Esophagus muscularis mucosa (tissue), 4 donors: ENCODE measurements around the gene MOB2. TPM values are rescaled to one million over a fixed set of nuclear protein-coding genes. Genes with fewer than 3 reads are reported as not detected.

ENCODE experiments used
- DNase-seq: peaks from one replicate; pipeline ENCODE4 v3.0.0-alpha.2; 2017; ENCODE audit errors: extremely low spot score
- H3K27ac ChIP-seq, 4 donors: fragments of 200-600 bp; sonication (generic); replicated peaks in 1 of 4; 1 replicate in 3 of 4; 2 replicates in 1 of 4; pipeline ENCODE4 v1.5.1; 2016 to 2019; ENCODE audit warnings: mild to moderate bottlenecking in 1 of 4
- H3K27me3 ChIP-seq, 4 donors: fragments of 200-600 bp; sonication (generic); one replicate each; pipeline versions ENCODE4 v1.5.1 to v1.6.0; 2016 to 2019
- H3K36me3 ChIP-seq, 4 donors: fragments of 200-600 bp; sonication (generic); one replicate each; pipeline ENCODE4 v1.5.1; 2016 to 2019
- H3K4me1 ChIP-seq, 4 donors: fragments of 200-600 bp; sonication (generic); one replicate each; pipeline ENCODE4 v1.5.1; 2016 to 2019
- H3K4me3 ChIP-seq, 4 donors: fragments of 200-600 bp; sonication (generic); 1 replicate in 2 of 4; 2 replicates in 2 of 4; pipeline ENCODE4 v1.5.1; 2016 to 2019; ENCODE audit warnings: mild to moderate bottlenecking in 4 of 4, moderate library complexity in 1 of 4
- H3K9me3 ChIP-seq, 4 donors: fragments of 200-600 bp; sonication (generic); 1 replicate in 3 of 4; 2 replicates in 1 of 4; pipeline ENCODE4 v1.5.1; 2016 to 2019
- EP300 ChIP-seq: sonication (generic); formaldehyde crosslinking; IDR thresholded peaks from one replicate; pipeline ENCODE4 v1.6.1; 2017; ENCODE audit warnings: antibody characterized with exemption
- POLR2A ChIP-seq: fragments of 450-650 bp; IDR thresholded peaks from one replicate; pipeline ENCODE4 v1.6.1; 2017; ENCODE audit warnings: antibody characterized with exemption, moderate library complexity, mild to moderate bottlenecking, low read depth
- POLR2AphosphoS5 ChIP-seq, 2 donors: sonication (generic); formaldehyde crosslinking; IDR thresholded peaks; one replicate each; pipeline ENCODE4 v1.6.1; 2017; ENCODE audit warnings: antibody characterized with exemption in 2 of 2
- WGBS: methylation state at CpG from one replicate; pipeline ENCODE4 v1.1.5; 2018; 5-methylcytosine and 5-hydroxymethylcytosine counted together
- intact Hi-C: fragments of 100-400 bp; cut with DNase I; formaldehyde crosslinking; loops from one replicate; pipeline ENCODE4 v1.15.1; 2023
- total RNA-seq, 4 donors: library from RNA; depleted of rRNA; stranded (reverse); fragments of >200 nt; gene quantifications; one replicate each; pipeline versions ENCODE4 v1.1.0 to v1.2.1, GENCODE V29; 2016
- TF ChIP-seq, protein P1 (sequence below), 3 experiments: fragments of 200-600 bp in 2 of 3; fragments of 450-650 bp in 1 of 3; sonication (generic) in 2 of 3; IDR thresholded peaks; one replicate each; pipeline ENCODE4 v1.5.1; 2017 to 2019; ENCODE audit warnings: antibody characterized with exemption in 3 of 3, mild to moderate bottlenecking in 2 of 3, moderate library complexity in 1 of 3

MOB2 gene
- total RNA-seq, 4 donors from 2014 or later, result 66.6 to 115 (median 89.5) TPM

DNA sequence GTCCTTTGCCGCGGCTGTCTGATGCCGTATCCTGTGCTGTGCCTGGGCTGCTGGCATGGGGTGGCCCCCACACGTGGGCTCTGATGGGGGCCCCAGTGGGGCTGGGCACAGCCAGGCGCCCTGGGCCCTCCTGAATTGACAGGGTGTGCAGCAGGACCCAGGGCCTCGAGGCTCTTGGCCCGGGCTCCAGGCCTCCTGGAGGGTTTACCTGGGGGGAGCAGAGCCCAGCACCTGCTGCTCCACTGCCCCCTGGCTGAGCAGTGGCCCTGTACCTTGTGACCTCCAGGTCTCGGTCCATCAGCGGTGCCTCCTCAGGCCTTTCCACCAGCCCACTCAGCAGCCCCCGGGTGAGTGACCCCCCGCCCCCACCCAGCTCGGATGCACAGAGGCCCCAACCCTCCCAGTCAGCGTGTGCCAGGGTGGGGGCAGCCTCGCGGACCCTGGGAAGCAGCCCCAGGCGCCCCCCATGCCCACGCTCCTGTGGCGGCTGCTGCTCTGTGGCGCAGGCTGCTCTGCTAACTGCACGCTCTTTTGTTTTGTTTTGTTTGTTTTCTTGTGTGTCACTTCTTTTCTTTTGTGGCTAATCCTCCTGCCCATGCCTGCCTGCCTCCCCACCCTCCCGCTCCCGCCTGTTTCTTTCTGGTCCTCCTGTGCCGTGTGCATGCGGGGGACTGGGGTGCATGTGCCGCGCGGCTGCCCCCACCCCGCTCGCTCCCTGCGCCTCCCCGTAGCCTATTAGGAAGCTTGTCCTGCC, 36.9 kb downstream of the MOB2 start:
- no peak for TF ChIP-seq POLR2AphosphoS5 (IDR thresholded peaks at IDR 0.05)
- TF ChIP-seq, protein P1, sequence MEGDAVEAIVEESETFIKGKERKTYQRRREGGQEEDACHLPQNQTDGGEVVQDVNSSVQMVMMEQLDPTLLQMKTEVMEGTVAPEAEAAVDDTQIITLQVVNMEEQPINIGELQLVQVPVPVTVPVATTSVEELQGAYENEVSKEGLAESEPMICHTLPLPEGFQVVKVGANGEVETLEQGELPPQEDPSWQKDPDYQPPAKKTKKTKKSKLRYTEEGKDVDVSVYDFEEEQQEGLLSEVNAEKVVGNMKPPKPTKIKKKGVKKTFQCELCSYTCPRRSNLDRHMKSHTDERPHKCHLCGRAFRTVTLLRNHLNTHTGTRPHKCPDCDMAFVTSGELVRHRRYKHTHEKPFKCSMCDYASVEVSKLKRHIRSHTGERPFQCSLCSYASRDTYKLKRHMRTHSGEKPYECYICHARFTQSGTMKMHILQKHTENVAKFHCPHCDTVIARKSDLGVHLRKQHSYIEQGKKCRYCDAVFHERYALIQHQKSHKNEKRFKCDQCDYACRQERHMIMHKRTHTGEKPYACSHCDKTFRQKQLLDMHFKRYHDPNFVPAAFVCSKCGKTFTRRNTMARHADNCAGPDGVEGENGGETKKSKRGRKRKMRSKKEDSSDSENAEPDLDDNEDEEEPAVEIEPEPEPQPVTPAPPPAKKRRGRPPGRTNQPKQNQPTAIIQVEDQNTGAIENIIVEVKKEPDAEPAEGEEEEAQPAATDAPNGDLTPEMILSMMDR (IDR thresholded peaks at IDR 0.05), result no peak
- TF ChIP-seq EP300, result no peak
- TF ChIP-seq POLR2A, result no peak
- peaks cover 9 to 16% (median 15%) of the 10 kb centered on the region in 4 donors for H3K4me1 ChIP-seq
- H3K4me3 ChIP-seq, result no peak overlapping the region
- H3K36me3 ChIP-seq, result no peaks in the 10 kb centered on the region
- 71% methylated on average over 25 of the region's 31 CpGs for WGBS
- no peak for DNase-seq
- H3K27ac ChIP-seq, result no peak overlapping the region
- no peaks in the 10 kb centered on the region for H3K9me3 ChIP-seq
- intact Hi-C loops, result no loop called here
- H3K27me3 ChIP-seq, result peaks cover 0 to 63% (median 0%) of the 10 kb centered on the region in 4 donors

DNA sequence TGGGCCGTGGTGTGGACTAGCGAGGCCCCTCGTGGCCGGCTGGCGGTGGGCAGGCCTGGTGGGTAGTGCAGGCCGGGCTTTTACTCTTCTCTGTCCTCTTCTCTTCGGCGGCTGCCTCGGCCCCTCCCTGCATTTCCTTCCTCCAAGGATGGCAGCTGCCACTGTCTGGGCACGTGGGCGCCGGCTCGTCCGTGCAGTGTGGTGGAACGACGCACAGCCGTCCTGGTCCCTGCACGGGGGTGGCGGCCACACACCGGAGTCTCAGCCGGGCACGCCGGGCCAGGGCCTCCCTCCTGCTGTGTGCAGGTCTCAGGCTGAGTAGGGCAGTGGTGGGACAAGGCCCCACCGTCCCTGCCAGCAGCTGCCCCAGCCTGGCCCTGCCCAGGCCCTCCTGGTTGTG, 37.7 kb downstream of the MOB2 start:
- Histone ChIP-seq H3K4me3 (no peak overlapping the region), H3K27ac (no peak overlapping the region), H3K9me3 (no peaks in the 10 kb centered on the region), H3K4me1 (peaks cover 9 to 16% (median 14%) of the 10 kb centered on the region in 4 donors), H3K36me3 (no peaks in the 10 kb centered on the region), H3K27me3 (peaks cover 0 to 70% (median 0%) of the 10 kb centered on the region in 4 donors)
- DNase-seq, result no peak
- WGBS, result 60% methylated on average over 8 of the region's 24 CpGs
- intact Hi-C loops, result no loop called here
- no peak for TF ChIP-seq POLR2AphosphoS5 (IDR thresholded peaks at IDR 0.05)
- TF ChIP-seq EP300, result no peak
- TF ChIP-seq POLR2A, result no peak
- TF ChIP-seq, protein P1 (IDR thresholded peaks at IDR 0.05), result no peak

DNA sequence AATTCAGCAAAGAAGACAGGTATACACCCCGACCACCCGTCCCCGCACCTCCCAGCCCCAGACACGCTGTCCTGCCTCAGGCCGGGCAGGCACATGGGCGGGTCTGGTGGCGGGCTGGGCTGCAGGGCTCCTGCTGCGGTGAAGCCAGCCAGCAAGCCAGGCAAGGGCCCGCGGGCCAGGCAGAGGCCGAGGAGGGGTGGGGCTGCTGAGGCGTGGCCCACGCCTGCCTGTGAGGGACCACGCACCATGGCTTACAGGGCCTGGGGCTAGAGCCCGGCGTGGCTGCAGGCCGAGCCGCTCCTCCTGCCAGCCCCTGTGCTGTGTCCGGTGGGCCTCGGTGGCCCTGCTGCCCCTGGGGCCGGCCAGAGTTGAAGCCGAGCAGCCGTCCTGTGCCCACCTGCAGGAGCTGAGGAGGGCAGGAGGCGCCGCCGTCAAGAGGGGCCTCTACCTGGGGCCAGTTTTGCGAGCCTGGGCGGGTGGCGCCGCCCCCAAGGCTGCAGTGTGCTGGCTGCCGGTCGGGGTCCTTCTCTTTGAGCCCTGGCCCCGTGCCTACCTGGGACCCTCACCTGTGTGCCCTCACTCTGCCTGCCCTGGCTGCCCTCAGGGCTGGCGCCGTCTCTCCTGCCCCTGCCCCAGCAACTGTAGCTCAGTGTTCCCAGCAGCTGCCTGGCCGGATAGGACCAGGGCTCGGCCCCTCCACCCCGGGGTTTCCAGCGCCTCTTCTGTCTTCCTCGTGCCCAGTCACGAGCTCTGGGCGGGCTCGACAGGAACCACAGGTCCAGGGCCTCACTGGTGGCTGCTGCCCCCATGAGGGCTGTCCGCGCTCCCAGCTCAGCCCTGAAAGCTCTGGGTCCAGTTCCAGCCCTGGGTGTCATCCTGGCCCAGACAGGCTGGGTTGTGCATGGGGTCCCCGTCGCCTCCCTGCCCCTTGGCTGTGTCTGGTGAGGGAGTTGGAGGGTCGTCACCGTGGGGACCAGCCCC, 38.4 kb downstream of the MOB2 start:
- H3K27ac ChIP-seq, result no peak overlapping the region
- TF ChIP-seq POLR2AphosphoS5 (IDR thresholded peaks at IDR 0.05) (no peak), POLR2A (no peak), EP300 (no peak)
- TF ChIP-seq, protein P1 (IDR thresholded peaks at IDR 0.05), result no peak
- intact Hi-C loops, result no loop called here

DNA sequence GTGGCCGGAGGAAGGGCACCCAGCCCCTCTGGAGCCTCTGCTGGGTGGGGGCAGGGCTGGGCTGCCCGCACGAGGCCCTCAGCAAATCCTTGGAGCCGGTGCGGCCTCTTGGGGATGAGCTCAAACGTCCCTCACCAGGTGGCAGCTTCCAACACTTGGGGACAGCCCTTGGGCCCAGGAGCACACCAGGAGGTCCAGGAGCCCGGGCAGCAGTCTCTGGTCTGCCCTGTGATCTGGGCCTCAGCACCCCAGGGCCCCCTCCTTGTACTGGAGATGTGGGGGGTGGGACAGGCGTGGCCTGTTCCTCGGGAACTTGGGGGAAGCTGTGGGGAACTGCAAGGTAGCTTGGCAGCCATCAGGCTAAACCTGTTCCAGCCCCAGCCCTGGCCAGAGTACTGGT, 40.0 kb downstream of the MOB2 start:
- no peak overlapping the region for H3K27ac ChIP-seq
- no peaks in the 10 kb centered on the region for H3K9me3 ChIP-seq
- H3K4me3 ChIP-seq, result no peak overlapping the region
- no peak for TF ChIP-seq EP300
- no peak for TF ChIP-seq POLR2AphosphoS5 (IDR thresholded peaks at IDR 0.05)
- TF ChIP-seq POLR2A, result no peak
- TF ChIP-seq, protein P1 (IDR thresholded peaks at IDR 0.05), result no peak
- H3K4me1 ChIP-seq, result no peaks in the 10 kb centered on the region
- no peak for DNase-seq
- WGBS, result 70% methylated on average over 9 of the region's 9 CpGs
- peaks cover 0 to 91% (median 0%) of the 10 kb centered on the region in 4 donors for H3K27me3 ChIP-seq
- no peaks in the 10 kb centered on the region for H3K36me3 ChIP-seq
- intact Hi-C loops, result no loop called here

More for the DNA sequence above, 38.4 kb downstream of the MOB2 start:
- WGBS, result 70% methylated on average over 4 of the region's 49 CpGs
- Histone ChIP-seq H3K36me3 (no peaks in the 10 kb centered on the region), H3K9me3 (no peaks in the 10 kb centered on the region), H3K4me3 (no peak overlapping the region), H3K4me1 (peaks cover 5 to 8% (median 6%) of the 10 kb centered on the region in 4 donors), H3K27me3 (peaks cover 0 to 77% (median 0%) of the 10 kb centered on the region in 4 donors)
- no peak for DNase-seq
